Left lung (tissue), 10 donors: ENCODE results near the gene IL10RA. TPM values are rescaled to one million over a fixed set of nuclear protein-coding genes. Genes with fewer than 3 reads are reported as not detected.
A peak's percentile ranks its signal among the peaks of the same experiment; 100 is the strongest.

Experiments used
- ATAC-seq: fragments of 200-7000 bp; cut with Tn5 transposase; one replicate; pipeline ENCODE4 v1.9.1; 2020; ENCODE audit warnings: moderate library complexity
- DNase-seq, 4 donors: peaks; one replicate each; pipeline ENCODE4 v3.0.0-alpha.2; 2013 to 2020
- H3K27ac ChIP-seq, 2 donors: fragments of 200-600 bp; sonication (generic) in 1 of 2; one replicate each; pipeline versions ENCODE4 v1.5.0 to v1.8.0; 2020 to 2021
- H3K27me3 ChIP-seq, 2 donors: fragments of 200-600 bp; sonication (generic) in 1 of 2; one replicate each; pipeline versions ENCODE4 v1.5.0 to v1.8.0; 2020 to 2021
- H3K36me3 ChIP-seq, 2 donors: fragments of 200-600 bp; sonication (generic) in 1 of 2; one replicate each; pipeline versions ENCODE4 v1.5.0 to v1.8.0; 2020 to 2021
- H3K4me1 ChIP-seq, 2 donors: fragments of 200-600 bp; one replicate each; pipeline ENCODE4 v1.8.0; 2021
- H3K4me3 ChIP-seq, 2 donors: fragments of 200-600 bp; sonication (generic) in 1 of 2; one replicate each; pipeline versions ENCODE4 v1.5.0 to v1.8.0; 2020 to 2021; ENCODE audit warnings: mild to moderate bottlenecking in 1 of 2
- H3K9me3 ChIP-seq, 2 donors: fragments of 200-600 bp; sonication (generic) in 1 of 2; one replicate each; pipeline versions ENCODE4 v1.5.0 to v1.8.0; 2020 to 2021
- intact Hi-C, 2 donors: fragments of 100-400 bp; cut with DNase I; formaldehyde crosslinking; loops; one replicate each; pipeline versions ENCODE4 v1.11.2 to v1.14.2; 2022
- polyA plus RNA-seq, 6 donors: library from polyadenylated mRNA; unstranded; fragments of 120-200 nt; gene quantifications; one replicate each; pipeline ENCODE4 v1.2.1, GENCODE V29; 2013; ENCODE audit not compliant: insufficient read length in 6 of 6
- total RNA-seq, 2 donors: library from RNA; stranded (reverse); fragmentation: NEBNext Ultra II Directional; extraction: Animal tissue kit (Norgen Biotek cat#: 25700); gene quantifications; one replicate each; pipeline ENCODE4 v1.2.1, GENCODE V29; 2021
- TF ChIP-seq, protein P1 (sequence below), 2 donors: fragments of 200-600 bp; sonication (generic) in 1 of 2; IDR thresholded peaks; one replicate each; pipeline versions ENCODE4 v1.5.0 to v1.8.0; 2021; ENCODE audit warnings: antibody characterized with exemption in 2 of 2
- donor health status: DM: no; HTN: yes; CAD: no.
- donor health status: DM: no; HTN: no; CAD: no.

IL10RA gene
- total and polyA plus RNA-seq, 8 donors = 4.0 to 56.8 (median 6.0) TPM

DNA sequence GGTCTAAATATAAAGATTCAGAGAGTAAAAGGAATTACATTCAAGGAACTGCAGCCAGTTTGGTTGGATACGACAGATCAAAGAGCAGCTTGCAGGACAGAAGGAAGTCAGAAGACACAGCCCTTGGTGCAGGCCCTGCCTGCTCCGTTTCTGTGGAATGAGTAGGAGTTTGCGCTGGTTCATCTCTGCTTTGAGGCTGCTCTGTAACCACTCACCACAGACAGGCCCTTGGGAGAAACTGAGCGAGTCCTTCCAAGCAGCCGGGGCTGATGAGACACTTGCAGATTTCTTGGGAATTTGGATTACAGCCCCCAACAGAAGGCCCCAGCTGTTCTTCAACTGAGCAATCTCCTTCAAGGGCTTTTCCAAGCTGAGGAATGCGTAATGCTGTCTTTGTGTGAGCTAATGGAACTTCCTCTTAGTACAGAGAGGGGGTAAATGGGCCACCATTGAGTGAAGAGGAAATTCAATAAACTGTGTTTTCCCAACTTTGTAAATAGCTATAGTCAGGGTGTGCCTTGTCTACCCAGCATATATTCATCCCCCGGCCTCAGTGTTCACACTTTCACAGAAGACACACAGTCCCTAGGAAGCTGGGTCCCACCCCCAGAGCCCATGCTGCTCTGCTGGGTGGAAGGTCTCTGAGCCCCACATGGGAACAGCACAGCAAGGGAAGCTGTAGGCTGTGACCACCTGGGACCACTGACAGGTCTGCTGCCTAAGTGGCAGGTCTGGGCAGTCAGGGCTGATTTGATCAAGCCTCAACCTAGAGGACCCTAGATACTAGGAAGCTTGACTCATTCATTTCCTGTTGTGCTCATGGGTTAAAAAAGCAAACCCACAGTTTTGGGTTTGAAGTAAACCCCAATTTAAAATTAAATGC is 16.6 kb downstream of the IL10RA start:
- TF ChIP-seq, protein P1, sequence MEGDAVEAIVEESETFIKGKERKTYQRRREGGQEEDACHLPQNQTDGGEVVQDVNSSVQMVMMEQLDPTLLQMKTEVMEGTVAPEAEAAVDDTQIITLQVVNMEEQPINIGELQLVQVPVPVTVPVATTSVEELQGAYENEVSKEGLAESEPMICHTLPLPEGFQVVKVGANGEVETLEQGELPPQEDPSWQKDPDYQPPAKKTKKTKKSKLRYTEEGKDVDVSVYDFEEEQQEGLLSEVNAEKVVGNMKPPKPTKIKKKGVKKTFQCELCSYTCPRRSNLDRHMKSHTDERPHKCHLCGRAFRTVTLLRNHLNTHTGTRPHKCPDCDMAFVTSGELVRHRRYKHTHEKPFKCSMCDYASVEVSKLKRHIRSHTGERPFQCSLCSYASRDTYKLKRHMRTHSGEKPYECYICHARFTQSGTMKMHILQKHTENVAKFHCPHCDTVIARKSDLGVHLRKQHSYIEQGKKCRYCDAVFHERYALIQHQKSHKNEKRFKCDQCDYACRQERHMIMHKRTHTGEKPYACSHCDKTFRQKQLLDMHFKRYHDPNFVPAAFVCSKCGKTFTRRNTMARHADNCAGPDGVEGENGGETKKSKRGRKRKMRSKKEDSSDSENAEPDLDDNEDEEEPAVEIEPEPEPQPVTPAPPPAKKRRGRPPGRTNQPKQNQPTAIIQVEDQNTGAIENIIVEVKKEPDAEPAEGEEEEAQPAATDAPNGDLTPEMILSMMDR (IDR thresholded peaks at IDR 0.05) = no peak
- Histone ChIP-seq H3K27me3 (no peaks in the 10 kb centered on the region), H3K36me3 (peaks cover 0 to 27% of the 10 kb centered on the region in 2 donors), H3K9me3 (peaks cover 0 to 4% of the 10 kb centered on the region in 2 donors), H3K27ac (peak overlapping the region; percentile 75 to 84), H3K4me1 (peaks cover 17 to 89% of the 10 kb centered on the region in 2 donors), H3K4me3 (no peak overlapping the region)
- peak in 2 of 4 donors; percentile 90 to 93 for DNase-seq
- peak; percentile 56 for ATAC-seq
- intact Hi-C loops = no loop called here

DNA sequence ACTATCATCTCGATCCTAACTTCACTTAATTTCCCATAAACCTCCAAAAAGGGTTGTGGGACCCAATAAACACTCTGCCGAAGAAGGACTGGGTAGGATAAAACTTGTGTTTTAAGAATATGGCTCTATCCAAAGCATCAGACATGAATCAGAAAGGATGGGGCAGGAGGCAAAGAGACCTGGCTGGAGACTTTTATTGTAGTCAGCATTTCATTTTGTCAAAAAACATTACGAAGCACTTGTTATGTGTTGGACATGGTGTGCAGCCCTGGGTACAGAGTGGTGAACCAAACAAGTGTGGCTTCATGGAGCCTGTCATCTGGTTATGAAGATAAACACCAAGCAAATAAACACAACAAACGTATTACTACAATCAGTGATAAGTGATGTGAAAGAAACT is 17.3 kb downstream of the IL10RA start:
- Histone ChIP-seq H3K4me3 (no peak overlapping the region), H3K36me3 (peaks cover 0 to 21% of the 10 kb centered on the region in 2 donors), H3K9me3 (peaks cover 0 to 4% of the 10 kb centered on the region in 2 donors), H3K27ac (peak overlapping the region in 1 of 2 donors; percentile 84), H3K4me1 (peaks cover 17 to 91% of the 10 kb centered on the region in 2 donors), H3K27me3 (no peaks in the 10 kb centered on the region)
- TF ChIP-seq, protein P1 (IDR thresholded peaks at IDR 0.05) = no peak
- no peak for DNase-seq
- intact Hi-C loops = no loop called here
- no peak for ATAC-seq

DNA sequence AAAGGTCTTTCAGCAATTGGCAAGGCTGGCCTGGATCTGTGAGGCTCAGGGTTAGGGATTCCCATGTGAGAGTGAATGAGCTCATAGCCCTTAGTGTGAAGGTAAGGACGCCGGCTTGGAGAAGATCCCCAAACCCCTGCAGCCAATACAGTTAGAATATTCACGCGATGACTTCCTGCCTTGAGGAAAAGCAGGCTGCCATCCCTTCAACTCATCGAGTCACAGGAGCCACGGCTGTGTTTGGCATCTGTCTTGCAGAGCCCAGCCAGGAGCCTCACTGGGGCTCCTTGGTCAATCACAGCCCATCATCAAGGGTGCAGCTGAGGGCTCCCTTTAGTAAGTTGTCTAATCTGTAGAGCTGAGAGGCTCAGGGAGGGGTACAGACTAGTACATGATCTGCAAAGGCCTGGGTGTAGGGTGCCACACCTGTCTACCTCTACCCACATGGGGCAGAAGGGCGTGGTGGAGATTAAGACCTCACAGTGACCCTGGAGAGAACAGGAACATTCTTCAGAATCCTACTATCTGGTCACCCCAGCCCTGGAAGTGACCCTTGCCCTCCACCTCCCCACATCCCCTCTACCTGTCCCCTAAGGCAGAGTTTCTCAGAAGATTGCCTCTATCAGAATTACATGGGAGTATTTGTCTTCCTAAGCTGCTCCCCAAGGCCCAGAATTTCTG is 18.5 kb downstream of the IL10RA start:
- Histone ChIP-seq H3K36me3 (peaks cover 0 to 8% of the 10 kb centered on the region in 2 donors), H3K9me3 (peaks cover 0 to 4% of the 10 kb centered on the region in 2 donors), H3K27me3 (no peaks in the 10 kb centered on the region), H3K4me3 (no peak overlapping the region), H3K27ac (no peak overlapping the region), H3K4me1 (peaks cover 17 to 91% of the 10 kb centered on the region in 2 donors)
- TF ChIP-seq, protein P1 (IDR thresholded peaks at IDR 0.05) = no peak
- intact Hi-C loops = no loop called here
- ATAC-seq (no peak), DNase-seq (no peak)

DNA sequence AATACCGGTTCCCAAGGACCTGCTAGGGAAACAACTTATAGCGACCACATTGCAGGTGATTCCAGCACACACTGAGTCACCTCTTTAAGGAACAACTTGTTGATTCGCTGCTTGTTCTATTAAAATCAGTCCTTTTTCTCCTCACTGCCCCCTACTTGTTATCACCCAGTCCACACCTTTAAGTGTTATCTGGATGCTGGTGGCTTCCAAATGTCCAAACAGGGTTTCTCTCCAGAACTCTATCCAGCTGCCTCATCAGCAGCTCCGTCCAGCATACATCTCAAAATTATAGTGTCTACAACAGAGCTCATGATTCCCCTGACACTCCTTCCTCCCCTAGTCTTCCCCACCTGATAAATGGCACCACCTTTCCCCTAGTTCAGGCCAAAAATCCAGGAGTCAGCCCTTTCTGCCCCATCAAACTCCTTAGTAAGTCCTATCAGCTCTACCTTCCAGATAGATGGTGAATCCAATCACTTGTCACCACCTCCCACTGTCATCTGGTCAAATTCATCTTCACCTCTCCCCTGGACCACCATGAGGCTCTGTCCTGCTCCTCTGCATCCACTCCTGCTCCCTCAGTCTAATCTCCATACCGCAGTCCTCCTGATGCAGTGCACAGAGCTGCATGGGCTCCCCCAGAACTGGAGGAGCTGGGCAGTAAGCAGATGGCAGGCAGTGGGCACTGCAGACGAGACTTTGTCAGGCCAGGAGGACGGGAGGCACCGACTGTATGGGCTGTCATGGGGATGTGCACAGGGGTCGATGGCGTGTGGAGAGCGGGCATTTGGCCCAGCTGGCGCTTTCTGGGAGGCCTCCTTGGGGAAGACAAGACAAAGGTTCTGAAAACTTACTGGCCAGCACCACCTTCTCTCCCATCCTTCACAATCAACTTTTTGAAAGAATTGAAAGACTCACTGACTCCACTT is 19.3 kb downstream of the IL10RA start:
- no peak for DNase-seq
- Histone ChIP-seq H3K27me3 (no peaks in the 10 kb centered on the region), H3K4me1 (peaks cover 17 to 91% of the 10 kb centered on the region in 2 donors), H3K9me3 (peaks cover 0 to 4% of the 10 kb centered on the region in 2 donors), H3K4me3 (no peak overlapping the region), H3K36me3 (peaks cover 0 to under 1% of the 10 kb centered on the region in 2 donors), H3K27ac (peak overlapping the region in 1 of 2 donors; percentile 37)
- ATAC-seq = no peak
- intact Hi-C loops = no loop called here
- TF ChIP-seq, protein P1 (IDR thresholded peaks at IDR 0.05) = no peak
